Lung microvascular endothelial cell (primary cell): Measurements from ENCODE around the gene RGR. TPM values are rescaled to one million over a fixed set of nuclear protein-coding genes. Genes with fewer than 3 reads are reported as not detected.
A peak's percentile ranks its signal among the peaks of the same experiment; 100 is the strongest.
"Not testable (repeated sequence)": the region's sequence is repeated elsewhere in the genome, so short reads cannot be mapped to it uniquely, and the experiment has no call there.

Source experiments
- DNase-seq, 2 donors: peaks; one replicate each; pipeline versions ENCODE4 v3.0.0 to v3.0.0-alpha.2; 2010; ENCODE audit warnings: low read depth in 2 of 2
- total RNA-seq: library from RNA; depleted of rRNA; stranded (reverse); fragments of >200 nt; gene quantifications from 2 replicates; pipeline ENCODE4 v1.2.1, GENCODE V29; 2014

The RGR gene
- total RNA-seq, 1 donor from 2014 or later: not detected

GRCh38 chr10:84257343-84258020 lies 12.6 kb downstream of the RGR start:
- no peak for DNase-seq

DNA sequence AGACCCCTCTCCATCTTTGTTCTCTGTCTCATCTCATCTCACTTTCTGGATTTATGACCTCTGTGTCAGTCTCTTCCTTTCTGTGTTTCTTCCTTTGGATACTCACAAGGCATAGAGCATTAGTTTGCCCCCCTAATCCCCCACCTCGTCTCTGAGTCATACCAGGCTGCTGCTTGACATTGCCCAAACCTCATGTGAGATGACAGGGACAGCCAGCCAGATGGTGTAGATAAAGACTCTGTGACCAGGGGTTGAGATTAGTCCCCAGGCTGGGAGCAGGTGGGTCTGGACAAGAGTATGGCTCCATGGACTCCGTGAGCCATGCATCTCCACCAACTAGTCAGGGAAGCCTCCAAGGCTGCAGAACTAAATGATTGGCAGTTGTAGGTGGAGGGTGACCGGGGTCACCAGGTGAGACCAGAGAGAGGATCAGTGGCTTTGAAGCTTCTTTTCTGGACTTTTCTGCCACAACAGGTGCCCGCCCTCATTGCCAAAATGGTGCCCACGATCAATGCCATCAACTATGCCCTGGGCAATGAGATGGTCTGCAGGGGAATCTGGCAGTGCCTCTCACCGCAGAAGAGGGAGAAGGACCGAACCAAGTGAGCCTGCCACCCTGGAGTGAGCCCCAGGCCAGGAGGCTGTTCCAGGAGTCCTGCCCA lies 13.3 kb downstream of the RGR start:
- DNase-seq: no peak

- DNase-seq: no peak
Observed at GRCh38 chr10:84261236-84261915, 16.5 kb downstream of the RGR start.

DNA sequence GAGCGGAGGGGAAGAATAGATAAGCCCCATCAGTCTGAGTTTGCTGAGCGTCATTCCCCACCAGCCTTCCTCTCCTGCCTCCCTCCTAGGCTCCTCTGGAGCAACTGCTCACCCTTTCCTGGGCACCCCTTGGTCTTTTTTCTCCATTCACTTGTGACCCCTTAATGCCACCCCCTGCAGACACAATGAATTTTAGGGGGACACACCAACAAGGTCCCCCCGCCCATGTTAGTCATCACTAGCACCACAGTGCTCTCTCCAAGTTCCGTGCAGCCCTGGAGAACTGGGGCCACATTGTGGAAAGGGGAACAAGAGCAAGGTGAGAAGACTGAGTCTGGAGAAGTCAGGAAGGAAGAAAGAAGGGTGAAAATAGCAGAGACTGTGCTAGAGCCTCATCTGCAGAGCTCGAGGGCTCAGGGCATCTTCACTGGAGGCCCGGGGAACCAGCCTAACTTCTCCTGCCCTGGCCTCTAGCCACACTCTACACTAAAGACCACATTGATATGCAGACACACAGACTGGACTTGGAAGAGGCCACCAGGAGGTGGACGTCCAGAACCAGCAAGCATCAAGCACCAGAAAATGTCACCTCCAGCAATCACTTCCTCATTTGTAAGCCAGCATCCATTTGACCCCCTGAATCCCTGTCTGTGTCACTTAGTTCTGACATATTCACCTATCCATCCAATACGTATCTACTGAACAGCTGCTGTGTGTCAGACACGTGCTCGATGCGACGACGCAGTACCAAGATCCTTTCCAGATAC lies 17.5 kb downstream of the RGR start:
- no peak for DNase-seq

DNA sequence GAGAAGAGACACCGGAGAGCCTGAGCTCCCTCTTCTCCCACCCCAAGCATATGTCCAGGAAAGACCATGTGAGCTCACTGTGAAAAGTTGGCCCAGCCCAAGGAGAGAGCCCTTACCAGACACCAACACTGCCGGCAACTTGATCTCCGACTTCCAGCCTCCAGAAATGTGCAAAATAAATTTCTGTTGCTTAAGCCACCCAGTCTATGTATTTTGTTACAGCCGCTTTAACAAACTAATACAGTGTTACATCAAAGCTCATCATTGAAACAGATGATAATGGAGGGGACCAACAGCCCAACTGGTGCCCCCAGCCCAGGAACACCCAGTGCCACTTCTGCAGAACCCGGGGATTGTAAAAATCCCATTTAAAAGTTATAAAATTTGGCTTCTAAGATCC lies 18.9 kb downstream of the RGR start:
- no peak for DNase-seq

GRCh38 chr10:84264611-84265141 lies 19.8 kb downstream of the RGR start:
- DNase-seq: peak; percentile 68 to 77

DNA sequence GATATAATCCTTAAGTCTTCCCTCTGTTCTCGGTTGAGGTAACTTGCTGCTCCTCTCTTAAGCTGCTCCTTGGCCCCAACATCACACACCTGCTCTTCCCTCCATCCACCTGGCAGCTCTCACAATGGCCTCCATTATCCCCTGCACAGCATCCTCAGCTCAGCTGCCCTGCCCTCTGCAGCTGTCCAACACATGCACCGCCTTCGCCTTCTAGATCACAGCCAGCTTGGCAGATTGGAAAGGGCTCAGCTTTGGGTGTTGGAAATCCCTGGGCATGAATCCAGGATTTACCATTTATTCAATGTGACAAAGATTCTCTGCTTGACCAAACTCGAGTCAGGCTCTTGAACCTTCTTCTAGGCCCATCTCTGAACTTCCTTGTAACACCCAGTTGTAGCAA lies 20.6 kb downstream of the RGR start:
- no peak for DNase-seq

DNA sequence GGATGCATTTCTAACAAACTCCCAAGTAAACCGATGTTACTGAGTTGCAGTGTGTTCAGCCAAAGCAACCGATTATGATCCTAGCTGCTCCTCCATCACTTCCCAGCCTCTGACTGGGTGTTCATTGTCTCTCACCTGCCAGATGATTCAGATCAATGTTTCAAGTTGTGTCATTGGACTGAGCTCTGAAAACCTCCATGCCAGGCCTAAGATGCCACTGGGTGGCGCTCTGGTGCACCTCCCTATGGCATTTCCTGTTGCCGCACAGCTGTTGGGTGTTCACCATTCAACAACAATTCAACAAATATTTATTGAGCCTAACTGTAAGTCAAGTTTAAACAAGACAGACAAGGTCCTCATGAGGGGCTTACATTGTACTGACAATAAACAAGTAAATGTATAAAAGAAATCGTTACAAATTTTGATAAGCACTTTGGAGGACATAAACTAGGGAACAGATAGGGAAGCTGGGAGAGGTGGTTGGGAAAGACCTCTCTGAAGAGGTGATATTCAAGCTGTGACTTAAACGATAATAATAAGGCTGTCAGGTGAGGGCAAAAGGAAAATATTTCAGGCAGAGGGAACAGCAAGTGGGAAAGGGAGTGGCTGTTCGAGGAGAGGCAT lies 22.8 kb downstream of the RGR start:
- peak; percentile 36 to 74 for DNase-seq

DNA sequence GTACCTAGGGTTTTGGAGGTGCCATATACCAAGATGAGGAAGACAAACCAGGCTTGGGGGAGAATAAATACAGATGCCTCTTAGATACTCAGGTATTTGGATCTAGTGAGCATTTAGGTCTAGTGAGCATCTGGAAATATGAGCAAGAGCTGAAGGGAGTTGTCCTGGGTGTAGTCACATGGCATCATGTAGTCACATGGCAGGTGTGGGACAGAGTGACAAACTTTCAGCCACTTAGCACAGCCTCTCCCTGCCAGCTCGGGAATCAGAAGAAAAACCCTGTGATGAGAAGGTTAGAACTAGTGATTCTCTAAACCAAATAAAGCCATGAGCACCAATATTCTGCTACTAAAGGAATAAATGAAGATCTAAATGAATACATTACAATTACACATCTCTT lies 24.3 kb downstream of the RGR start:
- DNase-seq: no peak

DNA sequence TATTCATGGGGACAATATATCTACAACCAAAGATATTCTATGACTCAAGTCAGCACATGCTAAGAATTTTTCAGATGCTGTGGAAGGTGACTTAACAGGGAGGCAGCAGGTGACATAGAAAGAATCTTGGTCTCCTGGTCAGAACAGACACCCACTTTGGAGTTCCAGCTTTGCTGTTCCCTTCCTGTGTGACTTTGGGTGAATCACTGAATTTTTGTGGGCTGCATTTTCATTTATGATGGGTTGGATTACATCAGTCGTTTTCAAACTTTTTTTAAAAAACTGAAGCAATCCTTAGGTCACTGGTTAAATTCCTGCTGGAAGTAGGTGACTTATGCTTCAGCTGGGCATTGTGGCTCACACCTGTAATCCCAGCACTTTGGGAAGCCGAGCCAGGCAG lies 24.9 kb downstream of the RGR start:
- DNase-seq: no peak

DNA sequence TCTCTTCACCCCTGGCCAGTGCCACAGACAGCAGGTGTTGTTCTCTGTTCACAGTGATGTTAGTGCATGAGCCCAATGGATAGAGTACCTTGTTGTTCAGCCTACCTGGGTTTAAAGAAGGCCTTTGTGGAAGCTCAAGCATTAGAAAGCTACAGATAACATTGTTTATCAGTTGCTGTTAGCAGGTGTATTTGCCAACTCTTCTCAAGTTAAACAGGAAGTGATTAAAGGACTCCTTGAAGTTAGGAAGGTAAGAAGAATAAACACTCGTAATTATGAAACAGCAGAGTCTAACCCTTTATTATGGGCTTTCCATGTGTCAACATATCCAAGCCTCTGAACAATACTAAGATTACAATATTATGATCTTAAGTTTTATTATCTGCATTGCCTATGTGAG lies 25.9 kb downstream of the RGR start:
- no peak for DNase-seq

DNA sequence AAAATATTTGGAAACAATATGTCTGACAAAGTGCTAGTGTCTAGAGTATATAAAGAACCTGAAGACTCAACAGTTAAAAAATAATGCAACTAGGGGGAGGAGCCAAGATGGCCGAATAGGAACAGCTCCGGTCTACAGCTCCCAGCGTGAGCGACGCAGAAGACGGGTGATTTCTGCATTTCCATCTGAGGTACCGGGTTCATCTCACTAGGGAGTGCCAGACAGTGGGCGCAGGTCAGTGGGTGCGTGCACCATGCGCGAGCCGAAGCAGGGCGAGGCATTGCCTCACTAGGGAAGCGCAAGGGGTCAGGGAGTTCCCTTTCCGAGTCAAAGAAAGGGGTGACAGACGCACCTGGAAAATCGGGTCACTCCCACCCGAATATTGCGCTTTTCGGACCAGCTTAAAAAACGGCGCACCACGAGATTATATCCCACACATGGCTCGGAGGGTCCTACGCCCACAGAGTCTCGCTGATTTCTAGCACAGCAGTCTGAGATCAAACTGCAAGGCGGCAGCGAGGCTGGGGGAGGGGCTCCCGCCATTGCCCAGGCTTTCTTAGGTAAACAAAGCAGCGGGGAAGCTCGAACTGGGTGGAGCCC lies 35.1 kb downstream of the RGR start:
- not testable (repeated sequence) for DNase-seq

DNA sequence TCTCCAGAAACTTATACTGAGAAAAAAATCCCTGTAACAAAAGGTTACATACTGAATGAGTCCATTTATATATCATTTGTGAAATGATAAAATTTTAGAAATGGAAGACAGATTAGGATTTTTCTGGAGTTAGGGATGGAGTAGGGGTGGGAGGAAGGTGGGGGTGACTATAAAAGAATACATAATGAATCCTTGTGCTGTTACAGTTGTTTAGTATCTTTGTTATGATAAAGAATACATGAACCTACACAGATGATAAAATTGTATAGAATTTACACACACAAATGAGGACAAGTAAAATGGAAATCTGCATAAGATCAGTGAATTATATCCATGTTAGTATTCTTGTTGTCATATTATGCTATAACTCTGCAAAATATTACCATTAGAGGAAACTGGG lies 41.8 kb downstream of the RGR start:
- no peak for DNase-seq

GRCh38 chr10:84288151-84288550 lies 43.3 kb downstream of the RGR start:
- DNase-seq: no peak

GRCh38 chr10:84289521-84290200 lies 44.8 kb downstream of the RGR start:
- no peak for DNase-seq

DNA sequence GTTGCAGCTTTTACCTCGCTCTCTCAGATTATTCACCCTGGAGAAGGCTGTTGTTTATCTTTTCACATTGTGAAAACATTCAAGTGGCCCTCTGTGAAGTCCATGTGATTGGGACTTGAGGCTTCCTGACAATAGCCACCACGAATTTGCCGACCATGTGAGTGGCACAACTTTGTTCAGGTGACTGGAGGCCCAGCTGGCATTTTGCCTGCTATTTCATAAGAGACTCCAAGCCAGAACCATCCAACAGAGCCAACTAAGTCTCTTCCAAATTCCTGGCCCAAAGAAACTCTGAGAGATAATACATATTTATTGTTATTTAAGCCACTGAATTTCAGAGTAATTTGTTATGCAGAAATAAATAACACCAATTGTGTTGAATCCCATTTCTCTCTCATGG lies 45.4 kb downstream of the RGR start:
- no peak for DNase-seq

DNA sequence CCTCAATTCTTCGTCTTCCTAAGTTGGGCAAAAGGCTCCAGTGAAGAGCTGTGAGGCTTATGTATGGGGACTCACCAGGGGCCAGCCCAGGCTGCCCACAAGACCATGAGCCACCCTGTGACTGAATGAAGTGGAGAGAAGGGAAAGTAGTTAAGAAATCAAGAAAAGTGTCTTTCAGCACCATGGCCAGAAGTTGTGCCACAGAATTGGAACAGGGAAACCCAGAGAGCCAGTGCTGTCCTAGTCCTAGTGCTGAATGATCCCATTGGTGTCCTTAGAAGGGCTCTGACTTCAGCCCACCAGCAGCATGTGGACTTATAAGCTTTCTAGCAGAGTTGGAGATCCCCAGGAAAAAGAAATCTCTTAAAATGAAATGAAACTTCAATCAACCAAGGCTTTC lies 46.5 kb downstream of the RGR start:
- DNase-seq: peak; percentile 66 to 78

- DNase-seq: no peak
Observed at GRCh38 chr10:84292502-84292901, 47.6 kb downstream of the RGR start.

GRCh38 chr10:84293171-84293570 lies 48.3 kb downstream of the RGR start:
- no peak for DNase-seq

DNA sequence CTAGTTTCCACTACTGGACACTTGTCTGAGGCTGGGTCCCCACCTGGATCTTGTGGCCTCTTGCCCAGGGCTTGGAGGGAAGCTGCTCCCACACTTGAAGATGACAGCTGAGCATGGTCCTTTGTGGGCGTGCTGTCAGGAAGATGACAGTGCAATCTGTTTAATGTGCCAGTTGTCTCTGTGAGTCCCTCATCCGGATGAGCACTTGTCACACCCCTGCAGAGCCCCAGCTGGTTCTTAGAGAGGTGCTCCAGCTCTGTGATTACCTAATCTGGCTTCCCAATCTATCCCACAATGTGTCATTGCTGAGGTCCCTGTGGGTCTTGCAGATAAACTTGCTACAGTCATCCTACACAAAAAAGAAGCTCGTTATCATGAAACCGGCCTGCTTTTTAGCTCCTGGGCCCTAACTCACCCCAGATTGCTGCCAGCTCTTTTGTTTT lies 48.7 kb downstream of the RGR start:
- no peak for DNase-seq
